Measurements from ENCODE around the gene LRRC17.

The LRRC17 gene

GRCh38 chr7:102990642-102991041, 77.8 kb downstream of the LRRC17 start:
- DNase-seq: no peak

- DNase-seq: no peak
Measured at GRCh38 chr7:102991077-102991539, 78.3 kb downstream of the LRRC17 start.

- peak; percentile 96 for DNase-seq
Measured at GRCh38 chr7:102991540-102992214, 78.9 kb downstream of the LRRC17 start.

- DNase-seq: no peak
Measured at GRCh38 chr7:102992509-102992937, 79.7 kb downstream of the LRRC17 start.

GRCh38 chr7:102992938-102993717, 80.3 kb downstream of the LRRC17 start:
- DNase-seq: peak; percentile 61

GRCh38 chr7:102993718-102994029, 80.9 kb downstream of the LRRC17 start:
- no peak for DNase-seq

GRCh38 chr7:102994567-102994966, 81.8 kb downstream of the LRRC17 start:
- no peak for DNase-seq

Data from fibroblast of skin of right biceps (primary cell).